NB4 (cell line): ENCODE results near the gene UNC93B1.
"Not testable (repeated sequence)": the region's sequence is repeated elsewhere in the genome, so short reads cannot be mapped to it uniquely, and the experiment has no call there.

Experiments
- DNase-seq: peaks from one replicate; pipeline ENCODE4 v3.0.0; 2010; ENCODE audit warnings: low read depth
- H3K4me3 ChIP-seq: one replicate; pipeline ENCODE4 v1.5.1; 2011; ENCODE audit warnings: mild to moderate bottlenecking, low read depth, low read length, moderate library complexity
- CTCF ChIP-seq: IDR thresholded peaks from one replicate; pipeline ENCODE4 v1.5.1; 2012; ENCODE audit warnings: low read depth, low read length
- MAX ChIP-seq: IDR thresholded peaks from 2 replicates; pipeline ENCODE4 v1.6.1; 2011; ENCODE audit warnings: low read depth, low read length
- MYC ChIP-seq: IDR thresholded peaks from 2 replicates; pipeline ENCODE4 v1.6.1; 2011; ENCODE audit warnings: low read depth, low read length
- POLR2A ChIP-seq: IDR thresholded peaks from 2 replicates; pipeline ENCODE4 v1.6.1; 2011; ENCODE audit warnings: mild to moderate bottlenecking; ENCODE audit not compliant: insufficient read length; ENCODE audit errors: extremely low read depth

Gene UNC93B1

GRCh38 chr11:67999704-68000103, 4.2 kb downstream of the UNC93B1 start:
- TF ChIP-seq CTCF (no peak), POLR2A (no peak), MYC (no peak), MAX (no peak)
- DNase-seq: no peak
- H3K4me3 ChIP-seq: no peak overlapping the region

GRCh38 chr11:67999201-67999629, 4.7 kb downstream of the UNC93B1 start:
- no peak for DNase-seq
- no peak overlapping the region for H3K4me3 ChIP-seq
- no peak for TF ChIP-seq MYC

GRCh38 chr11:67998150-67999045, 5.5 kb downstream of the UNC93B1 start:
- TF ChIP-seq POLR2A (no peak), CTCF (no peak), MYC (no peak), MAX (no peak)
- DNase-seq: no peak
- H3K4me3 ChIP-seq: no peak overlapping the region

GRCh38 chr11:67997475-67997921, 6.4 kb downstream of the UNC93B1 start:
- no peak overlapping the region for H3K4me3 ChIP-seq
- no peak for TF ChIP-seq POLR2A
- no peak for TF ChIP-seq MAX
- TF ChIP-seq CTCF: no peak
- DNase-seq: no peak

GRCh38 chr11:67996622-67997474, 7.0 kb downstream of the UNC93B1 start:
- H3K4me3 ChIP-seq: no peak overlapping the region
- TF ChIP-seq MAX: 0 out of 2 replicates have a peak, but pooled peaks have one; percentile 29
- TF ChIP-seq POLR2A: no peak
- DNase-seq: peak; percentile 59

GRCh38 chr11:67996051-67996450, 7.8 kb downstream of the UNC93B1 start:
- TF ChIP-seq MYC: no peak
- no peak for TF ChIP-seq POLR2A
- no peak for TF ChIP-seq CTCF
- no peak for TF ChIP-seq MAX

GRCh38 chr11:67995579-67995978, 8.3 kb downstream of the UNC93B1 start:
- not testable (repeated sequence) for H3K4me3 ChIP-seq, DNase-seq

More at GRCh38 chr11:67996051-67996450, 7.8 kb downstream of the UNC93B1 start:
- no peak overlapping the region for H3K4me3 ChIP-seq
- no peak for DNase-seq

GRCh38 chr11:67995129-67995528, 8.8 kb downstream of the UNC93B1 start:
- not testable (repeated sequence) for DNase-seq

GRCh38 chr11:67994387-67994786, 9.5 kb downstream of the UNC93B1 start:
- DNase-seq: not testable (repeated sequence)

More at GRCh38 chr11:67995129-67995528, 8.8 kb downstream of the UNC93B1 start:
- H3K4me3 ChIP-seq: not testable (repeated sequence)

More at GRCh38 chr11:67994387-67994786, 9.5 kb downstream of the UNC93B1 start:
- H3K4me3 ChIP-seq: not testable (repeated sequence)
